HepG2 (cell line): ENCODE data around the gene CD4. TPM values are rescaled to one million over a fixed set of nuclear protein-coding genes. Genes with fewer than 3 reads are reported as not detected.

Experiments used
- ARID2 ChIP-seq: sonication (generic); formaldehyde crosslinking; IDR thresholded peaks from 2 replicates; pipeline ENCODE4 v1.8.1; 2022; ENCODE audit warnings: mild to moderate bottlenecking, missing genetic modification reagents, borderline replicate concordance
- BRD4 ChIP-seq: sonication (generic); formaldehyde crosslinking; IDR thresholded peaks from 2 replicates; pipeline ENCODE4 v1.4.0; 2020; ENCODE audit warnings: missing genetic modification reagents
- CBFB ChIP-seq: sonication (generic); formaldehyde crosslinking; IDR thresholded peaks from 2 replicates; pipeline ENCODE4 v1.4.0; 2020; ENCODE audit warnings: missing genetic modification reagents
- CBX1 ChIP-seq: IDR thresholded peaks from one replicate; pipeline ENCODE4 v1.6.1; 2016; ENCODE audit warnings: antibody characterized with exemption, low read depth
- ERF ChIP-seq: IDR thresholded peaks from 2 replicates; pipeline ENCODE4 v1.6.1; 2018; ENCODE audit warnings: missing biosample characterization, missing genetic modification reagents
- FIP1L1 ChIP-seq: fragments of 200-400 bp; formaldehyde crosslinking; IDR thresholded peaks from 2 replicates; pipeline ENCODE4 v1.6.1; 2018; ENCODE audit warnings: low read depth, mild to moderate bottlenecking, low read length, moderate library complexity, borderline replicate concordance; ENCODE audit not compliant: insufficient read depth
- GABPB1 ChIP-seq: IDR thresholded peaks from 2 replicates; pipeline ENCODE4 v1.6.1; 2016; ENCODE audit warnings: mild to moderate bottlenecking, missing genetic modification reagents, moderate library complexity, missing compliant biosample characterization
- HDAC1 ChIP-seq: sonication (generic); formaldehyde crosslinking; IDR thresholded peaks from 2 replicates; pipeline ENCODE4 v1.5.1; 2020; ENCODE audit warnings: mild to moderate bottlenecking, missing genetic modification reagents
- HMG20A ChIP-seq: IDR thresholded peaks from 2 replicates; pipeline ENCODE4 v1.6.1; 2016; ENCODE audit warnings: borderline replicate concordance
- HOXA3 ChIP-seq: sonication (generic); formaldehyde crosslinking; IDR thresholded peaks from 2 replicates; pipeline ENCODE4 v1.5.0; 2020; ENCODE audit warnings: missing genetic modification reagents
- KAT7 ChIP-seq: IDR thresholded peaks from 2 replicates; pipeline ENCODE4 v1.6.1; 2018; ENCODE audit warnings: borderline replicate concordance, missing compliant biosample characterization
- RNF2 ChIP-seq: fragments of 450-650 bp; conservative IDR thresholded peaks from 2 replicates; pipeline ENCODE4 v1.6.1; 2016; ENCODE audit warnings: low read depth
- TBL1XR1 ChIP-seq: fragments of 150-350 bp; IDR thresholded peaks from 2 replicates; pipeline ENCODE4 v1.6.1; 2014; ENCODE audit warnings: borderline replicate concordance, low read length; ENCODE audit not compliant: partially characterized antibody
- XRCC5 ChIP-seq: fragments of 200-400 bp; formaldehyde crosslinking; optimal IDR thresholded peaks from 2 replicates; pipeline ENCODE3; 2017; ENCODE audit warnings: mild to moderate bottlenecking, low read length
- ZBTB3 ChIP-seq: sonication (generic); formaldehyde crosslinking; IDR thresholded peaks from 2 replicates; pipeline ENCODE4 v1.4.0; 2020; ENCODE audit warnings: low read depth, mild to moderate bottlenecking, moderate library complexity, missing genetic modification reagents, borderline replicate concordance
- ZMYM4 ChIP-seq: sonication (generic); formaldehyde crosslinking; IDR thresholded peaks from 2 replicates; pipeline ENCODE4 v1.8.1; 2023; ENCODE audit warnings: mild to moderate bottlenecking, missing genetic modification reagents
- ZNF720 ChIP-seq: sonication (generic); formaldehyde crosslinking; IDR thresholded peaks from 2 replicates; pipeline ENCODE4 v1.4.0; 2020; ENCODE audit warnings: missing genetic modification reagents
- polyA plus RNA-seq, 8 experiments: library from polyadenylated mRNA; depleted of rRNA in 3 of 8; stranded (reverse) in 7 of 8; unstranded in 1 of 8; fragments of >200 nt; fragmentation: Illumina TruSeq in 4 of 8; extraction: Trizol in 4 of 8; gene quantifications; 2 replicates each; pipeline versions ENCODE4 v1.2.1 to v1.2.3, GENCODE V29; 2011 to 2016; ENCODE audit warnings: low read depth in 4 of 8, missing spikeins in 1 of 8, mixed read lengths in 1 of 8; ENCODE audit not compliant: insufficient read depth in 1 of 8
- total RNA-seq, 5 experiments: library from RNA; depleted of rRNA; stranded (reverse); fragments of >200 nt; fragmentation: Illumina TruSeq; extraction: Trizol; gene quantifications; 2 replicates each; pipeline ENCODE4 v1.2.3, GENCODE V29; 2016; ENCODE audit warnings: low read depth in 1 of 5
- TF ChIP-seq, protein P1 (sequence below): IDR thresholded peaks from 2 replicates; pipeline ENCODE4 v1.6.1; 2016; ENCODE audit warnings: missing compliant biosample characterization, missing genetic modification reagents, borderline replicate concordance
- TF ChIP-seq, protein P2 (sequence below), 2 experiments: fragments of 450-650 bp in 1 of 2; sonication (generic) in 1 of 2; formaldehyde crosslinking in 1 of 2; IDR thresholded peaks; 2 replicates each; pipeline versions ENCODE4 v1.6.1 to v1.8.0; 2016 to 2022; ENCODE audit warnings: antibody characterized with exemption in 1 of 2, mild to moderate bottlenecking in 1 of 2, missing genetic modification reagents in 1 of 2

The CD4 gene
- total and polyA plus RNA-seq, 2 of the 13 experiments (the other 11 are each of a cell fraction or from before 2014, with no cell fraction given): 0.07 to 0.95 TPM

DNA sequence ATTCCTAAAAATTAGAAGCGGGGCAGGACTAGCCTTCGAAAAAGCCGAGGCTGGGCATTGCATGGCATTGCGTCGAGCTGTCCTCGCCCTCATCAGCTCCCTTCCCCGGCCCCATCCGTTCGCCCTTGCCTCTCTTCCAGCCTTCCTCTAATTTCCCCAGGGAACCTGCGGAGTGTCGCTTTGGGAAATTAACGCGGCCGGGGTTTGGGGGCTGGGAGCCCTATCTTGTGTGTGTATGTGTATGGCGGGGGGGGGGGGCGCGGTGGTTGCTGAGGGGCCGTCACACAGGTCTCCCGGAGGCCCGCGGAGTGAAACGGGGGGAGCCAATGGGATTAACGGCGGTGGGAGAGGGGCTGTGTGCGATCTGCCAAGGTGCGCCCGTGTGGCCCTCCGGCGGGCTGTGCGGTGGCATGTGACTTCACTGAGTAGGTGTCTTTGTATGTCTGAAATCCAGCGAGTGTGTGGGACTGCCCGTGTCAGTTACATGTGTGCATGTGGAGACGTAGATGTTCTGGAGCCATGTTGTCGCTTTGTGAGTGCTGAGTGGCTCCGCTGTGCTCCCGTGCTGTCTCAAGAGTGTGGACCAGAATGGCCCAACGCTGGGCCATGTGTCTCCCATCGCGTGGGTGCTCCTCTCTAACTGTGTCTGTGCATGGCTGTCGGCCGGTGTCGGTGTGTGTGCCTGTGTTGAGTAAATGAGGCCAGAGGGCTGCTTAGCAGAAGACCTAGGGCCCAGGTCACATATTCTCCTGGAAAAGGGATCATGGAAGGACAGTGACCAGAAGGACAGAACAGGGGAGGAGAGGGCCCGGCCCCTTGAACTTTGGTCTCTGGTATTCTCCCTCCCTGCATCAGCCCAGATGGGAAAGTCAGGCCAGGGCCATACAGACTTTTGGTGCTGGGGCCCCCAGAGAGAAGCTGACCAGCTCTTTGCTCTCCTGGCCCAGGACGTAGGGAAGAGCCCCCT lies 21.7 kb upstream of the CD4 start (continued):
- TF ChIP-seq CBFB (CRISPR knock-in tag) (no peak), KAT7 (CRISPR knock-in tag) (no peak), HMG20A (CRISPR knock-in tag) (no peak), XRCC5 (no peak), ERF (no peak; the same call in 1 of the 2 replicates), ZBTB3 (no peak), TBL1XR1 (no peak), HOXA3 (CRISPR knock-in tag) (peak; percentile 66; the same call in 1 of the 2 replicates), FIP1L1 (no peak), GABPB1 (CRISPR knock-in tag) (no peak), CBX1 (peak; percentile 37), ARID2 (CRISPR knock-in tag) (no peak), RNF2 (no peak), HDAC1 (CRISPR knock-in tag) (peak; percentile 59), BRD4 (peak; percentile 56; the same call in 1 of the 2 replicates), ZNF720 (CRISPR knock-in tag) (no peak), ZMYM4 (CRISPR knock-in tag) (0 out of 2 replicates have a peak, but pooled peaks have one; percentile 28)
- TF ChIP-seq, protein P1, sequence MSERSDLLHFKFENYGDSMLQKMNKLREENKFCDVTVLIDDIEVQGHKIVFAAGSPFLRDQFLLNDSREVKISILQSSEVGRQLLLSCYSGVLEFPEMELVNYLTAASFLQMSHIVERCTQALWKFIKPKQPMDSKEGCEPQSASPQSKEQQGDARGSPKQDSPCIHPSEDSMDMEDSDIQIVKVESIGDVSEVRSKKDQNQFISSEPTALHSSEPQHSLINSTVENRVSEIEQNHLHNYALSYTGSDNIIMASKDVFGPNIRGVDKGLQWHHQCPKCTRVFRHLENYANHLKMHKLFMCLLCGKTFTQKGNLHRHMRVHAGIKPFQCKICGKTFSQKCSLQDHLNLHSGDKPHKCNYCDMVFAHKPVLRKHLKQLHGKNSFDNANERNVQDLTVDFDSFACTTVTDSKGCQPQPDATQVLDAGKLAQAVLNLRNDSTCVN (CRISPR knock-in tag): peak; percentile 50; the same call in 1 of the 2 replicates
- TF ChIP-seq, protein P2, sequence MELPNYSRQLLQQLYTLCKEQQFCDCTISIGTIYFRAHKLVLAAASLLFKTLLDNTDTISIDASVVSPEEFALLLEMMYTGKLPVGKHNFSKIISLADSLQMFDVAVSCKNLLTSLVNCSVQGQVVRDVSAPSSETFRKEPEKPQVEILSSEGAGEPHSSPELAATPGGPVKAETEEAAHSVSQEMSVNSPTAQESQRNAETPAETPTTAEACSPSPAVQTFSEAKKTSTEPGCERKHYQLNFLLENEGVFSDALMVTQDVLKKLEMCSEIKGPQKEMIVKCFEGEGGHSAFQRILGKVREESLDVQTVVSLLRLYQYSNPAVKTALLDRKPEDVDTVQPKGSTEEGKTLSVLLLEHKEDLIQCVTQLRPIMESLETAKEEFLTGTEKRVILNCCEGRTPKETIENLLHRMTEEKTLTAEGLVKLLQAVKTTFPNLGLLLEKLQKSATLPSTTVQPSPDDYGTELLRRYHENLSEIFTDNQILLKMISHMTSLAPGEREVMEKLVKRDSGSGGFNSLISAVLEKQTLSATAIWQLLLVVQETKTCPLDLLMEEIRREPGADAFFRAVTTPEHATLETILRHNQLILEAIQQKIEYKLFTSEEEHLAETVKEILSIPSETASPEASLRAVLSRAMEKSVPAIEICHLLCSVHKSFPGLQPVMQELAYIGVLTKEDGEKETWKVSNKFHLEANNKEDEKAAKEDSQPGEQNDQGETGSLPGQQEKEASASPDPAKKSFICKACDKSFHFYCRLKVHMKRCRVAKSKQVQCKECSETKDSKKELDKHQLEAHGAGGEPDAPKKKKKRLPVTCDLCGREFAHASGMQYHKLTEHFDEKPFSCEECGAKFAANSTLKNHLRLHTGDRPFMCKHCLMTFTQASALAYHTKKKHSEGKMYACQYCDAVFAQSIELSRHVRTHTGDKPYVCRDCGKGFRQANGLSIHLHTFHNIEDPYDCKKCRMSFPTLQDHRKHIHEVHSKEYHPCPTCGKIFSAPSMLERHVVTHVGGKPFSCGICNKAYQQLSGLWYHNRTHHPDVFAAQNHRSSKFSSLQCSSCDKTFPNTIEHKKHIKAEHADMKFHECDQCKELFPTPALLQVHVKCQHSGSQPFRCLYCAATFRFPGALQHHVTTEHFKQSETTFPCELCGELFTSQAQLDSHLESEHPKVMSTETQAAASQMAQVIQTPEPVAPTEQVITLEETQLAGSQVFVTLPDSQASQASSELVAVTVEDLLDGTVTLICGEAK (IDR thresholded peaks at IDR 0.05): no peak
- TF ChIP-seq, protein P2 (CRISPR knock-in tag; IDR thresholded peaks at IDR 0.05): 0 out of 2 replicates have a peak, but pooled peaks have one; percentile 41
